ENCODE results near the gene SLC7A7. TPM values are rescaled to one million over a fixed set of nuclear protein-coding genes. Genes with fewer than 3 reads are reported as not detected.

Gene SLC7A7
- total and polyA plus RNA-seq, 9 of the 15 experiments (the other 6 are each of a cell fraction or from before 2014, with no cell fraction given): 0.07 to 0.68 (median 0.41) TPM

GRCh38 chr14:22766457-22767322 is 48.5 kb downstream of the SLC7A7 start, which contains the start of gene OXA1L (continued):
- TF ChIP-seq SRSF3 (IDR thresholded peaks at IDR 0.05; ENCODE audit: insufficient read depth, low read length): no peak
- TF ChIP-seq ZNF175 (CRISPR knock-in tag; IDR thresholded peaks at IDR 0.05; ENCODE audit: low read depth): no peak
- TF ChIP-seq HDGF (IDR thresholded peaks at IDR 0.05): no peak
- 0 out of 2 replicates have a peak, but pooled peaks have one; percentile 8 for TF ChIP-seq ZNF444 (CRISPR knock-in tag; IDR thresholded peaks at IDR 0.05)
- TF ChIP-seq SFPQ (IDR thresholded peaks at IDR 0.05; ENCODE audit: low read depth, low read length): no peak
- TF ChIP-seq ETV5 (CRISPR knock-in tag; IDR thresholded peaks at IDR 0.05; ENCODE audit: low read depth): no peak; the same call in 1 of the 2 replicates
- TF ChIP-seq PCBP1 (IDR thresholded peaks at IDR 0.05; ENCODE audit: low read depth, low read length, poor library complexity, severe bottlenecking): no peak
- 0 out of 4 replicates have a peak, but pooled peaks of 1 of the 2 experiments have one; percentile 8 for TF ChIP-seq FOXK2 (conservative IDR thresholded peaks at IDR 0.05 in 1 of 2, IDR thresholded peaks at IDR 0.05 in 1 of 2; ENCODE audit: low read depth in 2 of 2)
- TF ChIP-seq RAD51 (IDR thresholded peaks at IDR 0.05; ENCODE audit: borderline replicate concordance, low read depth): no peak
- TF ChIP-seq PTRF (tag; IDR thresholded peaks at IDR 0.05): peak; percentile 58; the same call in 1 of the 2 replicates
- no peak for TF ChIP-seq MYNN (IDR thresholded peaks at IDR 0.05)
- TF ChIP-seq MYNN (CRISPR knock-in tag; IDR thresholded peaks at IDR 0.05): no peak
- TF ChIP-seq PHTF2 (CRISPR knock-in tag; IDR thresholded peaks at IDR 0.05): no peak
- TF ChIP-seq TAF15 (IDR thresholded peaks at IDR 0.05; ENCODE audit: low read depth, low read length): no peak
- TF ChIP-seq ZBTB9 (CRISPR knock-in tag; IDR thresholded peaks at IDR 0.05): peak; percentile 33; the same call in 1 of the 2 replicates
- TF ChIP-seq MAFK (IDR thresholded peaks at IDR 0.05; ENCODE audit: low read length): no peak
- no peak for TF ChIP-seq PYGO2 (tag; IDR thresholded peaks at IDR 0.05)
- TF ChIP-seq ZZZ3 (IDR thresholded peaks at IDR 0.05): no peak
- TF ChIP-seq KDM1A (IDR thresholded peaks at IDR 0.05): no peak
- no peak for TF ChIP-seq ZBED1 (IDR thresholded peaks at IDR 0.05)
- TF ChIP-seq NR4A1 (CRISPR knock-in tag; IDR thresholded peaks at IDR 0.05): peak; percentile 80
- no peak for TF ChIP-seq NR4A1 (tag; IDR thresholded peaks at IDR 0.05)
- TF ChIP-seq MTA2 (IDR thresholded peaks at IDR 0.05; ENCODE audit: low read depth): no peak
- no peak for TF ChIP-seq POLR3A (IDR thresholded peaks at IDR 0.05; ENCODE audit: borderline replicate concordance, extremely low read depth, insufficient read depth, insufficient read length)
- TF ChIP-seq ZNF431 (CRISPR knock-in tag; IDR thresholded peaks at IDR 0.05): no peak
- peak; percentile 44; the same call in 1 of the 2 replicates for TF ChIP-seq SPI1 (IDR thresholded peaks at IDR 0.05; ENCODE audit: borderline replicate concordance, low read depth, low read length)
- TF ChIP-seq ATF1 (CRISPR knock-in tag; IDR thresholded peaks at IDR 0.05): no peak
- peak; percentile 70 for TF ChIP-seq ATF1 (tag; IDR thresholded peaks at IDR 0.05)
- no peak for TF ChIP-seq NFE2 (IDR thresholded peaks at IDR 0.05; ENCODE audit: low read depth)
